ENCODE data around the gene SOX6. TPM values are rescaled to one million over a fixed set of nuclear protein-coding genes. Genes with fewer than 3 reads are reported as not detected.

SOX6 gene
- total and polyA plus RNA-seq, 2 of the 13 experiments (the other 11 are each of a cell fraction or from before 2014, with no cell fraction given) = 2.6 to 11.2 TPM

- Histone ChIP-seq H3K27ac (ENCODE audit: extremely low read length, insufficient read depth, low read length) (no peak overlapping the region), H3K9me3 (ENCODE audit: low read length) (no peaks in the 10 kb centered on the region), H3K4me3 (replicated peaks in 1 of 3; ENCODE audit: insufficient read depth in 1 of 3, low read depth in 2 of 3, low read length in 3 of 3) (no peak overlapping the region), H3K27me3 (ENCODE audit: control insufficient read depth in 1 of 2, insufficient read depth in 2 of 2, low read length in 2 of 2) (no peaks in the 10 kb centered on the region), H3K36me3 (replicated peaks in 1 of 2; ENCODE audit: control insufficient read depth in 1 of 2, insufficient read depth in 2 of 2, low read length in 2 of 2) (no peaks in the 10 kb centered on the region), H3K9ac (ENCODE audit: insufficient read depth, low read depth, low read length) (no peak overlapping the region), H3K4me1 (ENCODE audit: insufficient read depth, low read length) (0 out of 2 replicates have a peak, but pooled peaks cover 7% of the 10 kb centered on the region), H4K20me1 (ENCODE audit: insufficient read depth, low read length) (no peaks in the 10 kb centered on the region), H3K4me2 (ENCODE audit: low read depth, low read length) (no peak overlapping the region), H3K79me2 (ENCODE audit: insufficient read depth, low read length) (no peaks in the 10 kb centered on the region), H2AFZ (ENCODE audit: low read length) (no peak overlapping the region)
- BruUV-seq (replicated peaks) = no TSS peak
- CTCF ChIA-PET (ENCODE audit: low intra/inter-chr PET ratio, low total read pairs) = no interaction called here
- in situ Hi-C loops (cut with HindIII; ENCODE audit: extremely low pct_ligation_motif_present, low pct_unique_long_range_greater_than_20kb) = no loop called here
- no peak for DNase-seq (ENCODE audit: low spot score)
- 8% methylated on average over 3 of the region's 3 CpGs for WGBS (ENCODE audit: low lambda C conversion rate)
- no peak for FAIRE-seq
- intact Hi-C loops (cut with micrococcal nuclease; ENCODE audit: unreplicated experiment) = no loop called here
- POLR2A ChIA-PET = no interaction called here
- no peak for ATAC-seq
- no peak for TF ChIP-seq ZNF773 (CRISPR knock-in tag; IDR thresholded peaks at IDR 0.05; ENCODE audit: borderline replicate concordance)
- no peak for TF ChIP-seq MAFK (conservative IDR thresholded peaks at IDR 0.05 in 1 of 2, IDR thresholded peaks at IDR 0.05 in 1 of 2; ENCODE audit: low read length in 2 of 2)
- TF ChIP-seq BCL6 (CRISPR knock-in tag; IDR thresholded peaks at IDR 0.05) = no peak
- no peak for TF ChIP-seq ZNF883 (CRISPR knock-in tag; IDR thresholded peaks at IDR 0.05; ENCODE audit: not compliant biosample characterization)
- TF ChIP-seq KDM5B (CRISPR knock-in tag; IDR thresholded peaks at IDR 0.05; ENCODE audit: borderline replicate concordance) = no peak
- TF ChIP-seq NR2F6 (IDR thresholded peaks at IDR 0.05) = no peak
- no peak for TF ChIP-seq NR2F6 (CRISPR knock-in tag; IDR thresholded peaks at IDR 0.05)
- TF ChIP-seq, protein P1, sequence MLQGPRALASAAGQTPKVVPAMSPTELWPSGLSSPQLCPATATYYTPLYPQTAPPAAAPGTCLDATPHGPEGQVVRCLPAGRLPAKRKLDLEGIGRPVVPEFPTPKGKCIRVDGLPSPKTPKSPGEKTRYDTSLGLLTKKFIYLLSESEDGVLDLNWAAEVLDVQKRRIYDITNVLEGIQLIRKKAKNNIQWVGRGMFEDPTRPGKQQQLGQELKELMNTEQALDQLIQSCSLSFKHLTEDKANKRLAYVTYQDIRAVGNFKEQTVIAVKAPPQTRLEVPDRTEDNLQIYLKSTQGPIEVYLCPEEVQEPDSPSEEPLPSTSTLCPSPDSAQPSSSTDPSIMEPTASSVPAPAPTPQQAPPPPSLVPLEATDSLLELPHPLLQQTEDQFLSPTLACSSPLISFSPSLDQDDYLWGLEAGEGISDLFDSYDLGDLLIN (CRISPR knock-in tag; IDR thresholded peaks at IDR 0.05; ENCODE audit: borderline replicate concordance) = no peak
- no peak for TF ChIP-seq ATF2 (CRISPR knock-in tag; IDR thresholded peaks at IDR 0.05)
- no peak for TF ChIP-seq ZFY (CRISPR knock-in tag; IDR thresholded peaks at IDR 0.05)
- TF ChIP-seq SKI (IDR thresholded peaks at IDR 0.05; ENCODE audit: partially characterized antibody) = no peak
- TF ChIP-seq ZNF451 (CRISPR knock-in tag; IDR thresholded peaks at IDR 0.05) = no peak
- TF ChIP-seq SNAPC4 (CRISPR knock-in tag; IDR thresholded peaks at IDR 0.05) = no peak
- TF ChIP-seq, protein P2, sequence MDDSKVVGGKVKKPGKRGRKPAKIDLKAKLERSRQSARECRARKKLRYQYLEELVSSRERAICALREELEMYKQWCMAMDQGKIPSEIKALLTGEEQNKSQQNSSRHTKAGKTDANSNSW (CRISPR knock-in tag; IDR thresholded peaks at IDR 0.05; ENCODE audit: borderline replicate concordance) = no peak
- no peak for TF ChIP-seq MAFG (CRISPR knock-in tag; IDR thresholded peaks at IDR 0.05)
- no peak for TF ChIP-seq SNAPC2 (CRISPR knock-in tag; IDR thresholded peaks at IDR 0.05)
Observed at GRCh38 chr11:16365581-16366228, 9.4 kb upstream of the SOX6 start.
